Measurements from ENCODE around the gene PCLO. TPM values are rescaled to one million over a fixed set of nuclear protein-coding genes. Genes with fewer than 3 reads are reported as not detected.
"Not testable (repeated sequence)": the region's sequence is repeated elsewhere in the genome, so short reads cannot be mapped to it uniquely, and the experiment has no call there.

The PCLO gene
- total and polyA plus RNA-seq, 7 experiments from 2014 or later = under 0.01 to 0.10 TPM; not detected in 5

DNA sequence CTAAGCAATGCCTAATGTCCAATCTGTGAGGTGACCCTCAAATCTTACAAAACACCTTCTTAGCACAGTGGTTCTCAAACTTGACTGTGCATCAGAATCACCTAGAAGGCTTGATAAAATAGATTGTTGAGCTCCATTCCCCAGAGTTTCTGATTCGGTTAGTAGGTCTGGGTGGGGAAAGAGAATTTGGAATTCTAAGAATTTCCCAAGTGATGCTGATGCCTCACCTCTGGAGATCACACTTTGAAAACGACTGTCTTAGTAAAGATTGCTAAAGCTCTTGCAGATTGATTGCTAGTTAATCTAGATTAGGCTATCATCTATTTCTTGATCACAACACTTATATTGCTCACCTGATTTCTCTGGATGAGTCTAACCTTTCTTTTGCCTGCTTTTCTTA, 126.6 kb downstream of the PCLO start:
- DNase-seq (no peak), ATAC-seq (no peak)
- ChIA-PET POLR2A (no interaction called here), CTCF (no interaction called here)
- no peak overlapping the region for H3K27ac Mint-ChIP-seq
- no peaks in the 10 kb centered on the region for H3K27me3 Mint-ChIP-seq
- Histone ChIP-seq H3K4me1 (ENCODE audit: control insufficient read depth in 2 of 2, insufficient read depth in 2 of 2, low read length in 2 of 2) (no peaks in the 10 kb centered on the region), H3K27me3 (ENCODE audit: control insufficient read depth in 2 of 2, insufficient read depth in 2 of 2, low read length in 2 of 2) (no peaks in the 10 kb centered on the region), H3K27ac (ENCODE audit: low read depth, low read length) (no peak overlapping the region), H3K9me3 (ENCODE audit: control insufficient read depth in 2 of 3, low read length in 3 of 3) (no peaks in the 10 kb centered on the region), H3K36me3 (ENCODE audit: control insufficient read depth in 2 of 3, insufficient read depth in 3 of 3, low read length in 3 of 3) (no peaks in the 10 kb centered on the region), H3K4me3 (ENCODE audit: low read length) (no peak overlapping the region)
- H3K36me3 Mint-ChIP-seq = no peaks in the 10 kb centered on the region
- H3K4me1 Mint-ChIP-seq = no peaks in the 10 kb centered on the region
- intact Hi-C loops (cut with micrococcal nuclease) = no loop called here
- peaks cover 0 to 11% (median 4%) of the 10 kb centered on the region in 11 donors for H3K9me3 Mint-ChIP-seq
- no peak overlapping the region for H3K4me3 Mint-ChIP-seq

DNA sequence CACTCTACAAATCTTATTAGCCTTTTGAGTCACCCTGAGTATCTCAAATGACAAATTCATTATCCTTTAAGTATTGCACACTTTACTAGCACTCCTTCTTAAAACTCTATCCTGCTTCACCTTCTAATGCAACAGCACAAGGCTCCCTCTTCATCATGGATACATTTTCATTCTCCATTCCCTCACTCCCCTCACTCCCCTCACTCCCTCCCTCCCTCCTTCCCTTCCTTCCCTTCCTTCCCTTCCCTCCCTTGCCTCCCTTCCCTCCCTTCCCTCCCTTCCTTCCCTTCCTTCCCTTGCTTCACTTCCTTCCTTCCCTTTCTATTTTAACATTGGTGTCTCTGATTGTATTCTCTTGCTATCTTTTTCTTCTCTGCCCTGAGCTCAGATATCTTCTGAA, 130.5 kb downstream of the PCLO start:
- H3K4me1 ChIP-seq (ENCODE audit: control insufficient read depth in 2 of 2, insufficient read depth in 2 of 2, low read length in 2 of 2) = no peaks in the 10 kb centered on the region
- ChIA-PET POLR2A (no interaction called here), CTCF (no interaction called here)
- DNase-seq (no peak), ATAC-seq (no peak)
- no peaks in the 10 kb centered on the region for H3K9me3 ChIP-seq (ENCODE audit: control insufficient read depth in 2 of 3, low read length in 3 of 3)
- Mint-ChIP-seq H3K27ac (no peak overlapping the region), H3K9me3 (peaks cover 0 to 10% (median 2%) of the 10 kb centered on the region in 11 donors), H3K4me1 (no peaks in the 10 kb centered on the region), H3K27me3 (no peaks in the 10 kb centered on the region), H3K36me3 (no peaks in the 10 kb centered on the region), H3K4me3 (no peak overlapping the region)
- no peaks in the 10 kb centered on the region for H3K36me3 ChIP-seq (ENCODE audit: control insufficient read depth in 2 of 3, insufficient read depth in 3 of 3, low read length in 3 of 3)
- no peak overlapping the region for H3K27ac ChIP-seq (ENCODE audit: low read depth, low read length)
- intact Hi-C loops (cut with micrococcal nuclease) = no loop called here
- no peak overlapping the region for H3K4me3 ChIP-seq (ENCODE audit: low read length)
- H3K27me3 ChIP-seq (ENCODE audit: control insufficient read depth in 2 of 2, insufficient read depth in 2 of 2, low read length in 2 of 2) = no peaks in the 10 kb centered on the region

DNA sequence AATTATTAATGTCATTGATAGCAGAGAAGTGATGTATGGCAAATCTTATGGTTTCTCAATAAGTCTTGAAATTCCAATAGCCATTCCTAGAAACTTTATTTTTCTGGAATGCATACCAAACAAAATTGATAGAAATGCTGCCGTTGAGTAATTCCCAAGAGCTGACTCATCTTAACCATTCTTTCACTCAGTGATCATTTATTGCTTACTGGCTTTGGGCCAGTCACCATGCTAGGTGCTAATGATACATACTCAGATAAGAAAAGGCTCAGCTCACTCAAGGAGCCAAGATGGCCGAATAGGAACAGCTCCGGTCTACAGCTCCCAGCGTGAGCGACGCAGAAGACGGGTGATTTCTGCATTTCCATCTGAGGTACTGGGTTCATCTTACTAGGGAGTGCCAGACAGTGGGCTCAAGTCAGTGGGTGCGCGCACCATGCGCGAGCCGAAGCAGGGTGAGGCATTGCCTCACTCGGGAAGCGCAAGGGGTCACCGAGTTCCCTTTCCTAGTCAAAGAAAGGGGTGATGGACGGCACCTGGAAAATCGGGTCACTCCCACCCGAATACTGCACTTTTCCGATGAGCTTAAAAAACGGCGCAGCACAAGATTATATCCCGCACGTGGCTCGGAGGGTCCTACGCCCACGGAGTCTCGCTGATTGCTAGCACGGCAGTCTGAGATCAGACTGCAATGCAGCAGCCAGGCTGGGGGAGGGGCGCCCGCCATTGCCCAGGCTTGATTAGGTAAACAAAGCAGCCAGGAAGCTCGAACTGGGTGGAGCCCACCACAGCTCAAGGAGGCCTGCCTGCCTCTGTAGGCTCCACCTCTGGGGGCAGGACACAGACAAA, 138.6 kb downstream of the PCLO start:
- H3K36me3 ChIP-seq (ENCODE audit: control insufficient read depth in 2 of 3, insufficient read depth in 3 of 3, low read length in 3 of 3); ATAC-seq; H3K4me1 Mint-ChIP-seq; H3K4me3 ChIP-seq (ENCODE audit: low read length); DNase-seq; intact Hi-C loops (cut with micrococcal nuclease); H3K27ac Mint-ChIP-seq; H3K4me3 Mint-ChIP-seq; H3K27me3 ChIP-seq (ENCODE audit: control insufficient read depth in 2 of 2, insufficient read depth in 2 of 2, low read length in 2 of 2); H3K27ac ChIP-seq (ENCODE audit: low read depth, low read length); H3K27me3 Mint-ChIP-seq; CTCF ChIA-PET; H3K9me3 ChIP-seq (ENCODE audit: control insufficient read depth in 2 of 3, low read length in 3 of 3); H3K4me1 ChIP-seq (ENCODE audit: control insufficient read depth in 2 of 2, insufficient read depth in 2 of 2, low read length in 2 of 2); H3K36me3 Mint-ChIP-seq; POLR2A ChIA-PET: not testable (repeated sequence)
- H3K9me3 Mint-ChIP-seq = peaks cover 0 to 20% (median 6%) of the 10 kb centered on the region in 11 donors

DNA sequence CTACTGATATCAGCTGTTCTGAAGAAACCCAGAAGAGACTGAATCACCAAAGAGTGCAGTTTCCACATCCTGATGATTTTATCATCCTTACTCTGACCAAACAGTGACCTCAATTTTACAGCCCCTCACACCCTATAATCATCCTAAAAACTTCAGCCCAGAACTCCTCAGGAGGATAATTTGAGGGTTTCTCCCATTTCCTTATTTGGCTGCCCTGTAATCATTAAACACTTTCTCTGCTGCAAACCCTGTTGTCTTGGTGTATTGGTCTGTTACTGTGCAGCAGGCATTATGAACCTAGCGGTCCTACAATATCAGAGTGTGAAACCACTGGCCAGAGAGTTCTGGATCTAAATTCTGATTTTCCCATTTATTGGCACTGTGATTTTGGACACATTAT, 141.7 kb downstream of the PCLO start:
- intact Hi-C loops (cut with micrococcal nuclease) = no loop called here
- Mint-ChIP-seq H3K27me3 (no peaks in the 10 kb centered on the region), H3K27ac (no peak overlapping the region), H3K36me3 (no peaks in the 10 kb centered on the region), H3K4me1 (no peaks in the 10 kb centered on the region), H3K4me3 (no peak overlapping the region), H3K9me3 (peaks cover 0 to 32% (median 6%) of the 10 kb centered on the region in 11 donors)
- no peaks in the 10 kb centered on the region for H3K4me1 ChIP-seq (ENCODE audit: control insufficient read depth in 2 of 2, insufficient read depth in 2 of 2, low read length in 2 of 2)
- no peak overlapping the region for H3K4me3 ChIP-seq (ENCODE audit: low read length)
- H3K9me3 ChIP-seq (ENCODE audit: control insufficient read depth in 2 of 3, low read length in 3 of 3) = no peaks in the 10 kb centered on the region
- no peak for DNase-seq
- ATAC-seq = no peak
- no peaks in the 10 kb centered on the region for H3K36me3 ChIP-seq (ENCODE audit: control insufficient read depth in 2 of 3, insufficient read depth in 3 of 3, low read length in 3 of 3)
- H3K27me3 ChIP-seq (ENCODE audit: control insufficient read depth in 2 of 2, insufficient read depth in 2 of 2, low read length in 2 of 2) = no peaks in the 10 kb centered on the region
- ChIA-PET POLR2A (no interaction called here), CTCF (no interaction called here)
- H3K27ac ChIP-seq (ENCODE audit: low read depth, low read length) = no peak overlapping the region

DNA sequence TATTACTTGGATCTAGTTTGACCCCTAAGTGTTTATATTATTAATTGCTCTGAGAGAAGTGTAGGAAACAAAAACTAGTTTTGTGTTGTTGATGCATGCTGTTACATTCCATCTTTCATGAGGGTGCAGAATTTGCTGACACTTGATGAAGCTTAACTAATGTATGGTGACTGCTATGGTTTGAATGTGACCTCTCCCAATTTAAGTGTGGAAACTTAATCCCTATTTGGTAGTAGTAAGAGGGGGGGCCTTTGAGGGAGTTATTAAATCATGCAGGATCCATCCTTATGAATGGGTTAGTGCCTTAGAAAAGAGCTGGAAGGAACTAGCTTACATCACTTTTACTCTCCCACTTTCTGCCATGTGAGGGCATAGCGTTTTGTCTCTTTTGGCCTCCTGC, 142.5 kb downstream of the PCLO start:
- Mint-ChIP-seq H3K27me3 (no peaks in the 10 kb centered on the region), H3K4me1 (no peaks in the 10 kb centered on the region), H3K4me3 (no peak overlapping the region), H3K9me3 (peaks cover 0 to 35% (median 6%) of the 10 kb centered on the region in 11 donors), H3K36me3 (no peaks in the 10 kb centered on the region), H3K27ac (no peak overlapping the region)
- Histone ChIP-seq H3K27ac (ENCODE audit: low read depth, low read length) (no peak overlapping the region), H3K4me3 (ENCODE audit: low read length) (no peak overlapping the region), H3K36me3 (ENCODE audit: control insufficient read depth in 2 of 3, insufficient read depth in 3 of 3, low read length in 3 of 3) (no peaks in the 10 kb centered on the region), H3K27me3 (ENCODE audit: control insufficient read depth in 2 of 2, insufficient read depth in 2 of 2, low read length in 2 of 2) (no peaks in the 10 kb centered on the region), H3K4me1 (ENCODE audit: control insufficient read depth in 2 of 2, insufficient read depth in 2 of 2, low read length in 2 of 2) (no peaks in the 10 kb centered on the region), H3K9me3 (ENCODE audit: control insufficient read depth in 2 of 3, low read length in 3 of 3) (no peaks in the 10 kb centered on the region)
- ATAC-seq (no peak), DNase-seq (no peak)
- CTCF ChIA-PET = no interaction called here
- intact Hi-C loops (cut with micrococcal nuclease) = no loop called here
- POLR2A ChIA-PET = no interaction called here

DNA sequence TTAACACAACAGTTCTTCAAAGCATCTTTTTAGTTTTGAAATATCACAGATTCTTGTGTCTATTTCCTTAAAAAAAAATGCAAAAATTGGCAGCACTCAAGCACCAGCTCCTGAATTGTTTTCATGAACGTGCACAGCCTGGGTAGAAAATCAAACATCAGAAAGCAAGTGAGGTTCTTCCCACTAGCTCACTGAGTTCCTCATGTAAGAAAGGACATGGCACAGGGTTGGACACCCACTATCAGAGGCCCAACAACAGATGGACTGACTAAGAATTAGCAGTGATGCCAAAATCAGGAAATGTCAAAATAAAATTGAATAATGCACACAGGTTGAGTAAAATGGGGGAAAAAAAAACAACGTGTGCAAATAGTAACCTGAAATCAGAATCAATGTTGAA, 146.8 kb downstream of the PCLO start:
- Mint-ChIP-seq H3K4me1 (no peaks in the 10 kb centered on the region), H3K4me3 (no peak overlapping the region), H3K36me3 (no peaks in the 10 kb centered on the region), H3K27ac (no peak overlapping the region), H3K9me3 (peaks cover 0 to 28% (median 2%) of the 10 kb centered on the region in 11 donors), H3K27me3 (no peaks in the 10 kb centered on the region)
- Histone ChIP-seq H3K36me3 (ENCODE audit: control insufficient read depth in 2 of 3, insufficient read depth in 3 of 3, low read length in 3 of 3) (no peaks in the 10 kb centered on the region), H3K4me1 (ENCODE audit: control insufficient read depth in 2 of 2, insufficient read depth in 2 of 2, low read length in 2 of 2) (no peaks in the 10 kb centered on the region), H3K9me3 (ENCODE audit: control insufficient read depth in 2 of 3, low read length in 3 of 3) (no peaks in the 10 kb centered on the region), H3K4me3 (ENCODE audit: low read length) (no peak overlapping the region), H3K27ac (ENCODE audit: low read depth, low read length) (no peak overlapping the region), H3K27me3 (ENCODE audit: control insufficient read depth in 2 of 2, insufficient read depth in 2 of 2, low read length in 2 of 2) (no peaks in the 10 kb centered on the region)
- no peak for DNase-seq
- CTCF ChIA-PET = no interaction called here
- intact Hi-C loops (cut with micrococcal nuclease) = no loop called here
- ATAC-seq = no peak
- POLR2A ChIA-PET = no interaction called here

DNA sequence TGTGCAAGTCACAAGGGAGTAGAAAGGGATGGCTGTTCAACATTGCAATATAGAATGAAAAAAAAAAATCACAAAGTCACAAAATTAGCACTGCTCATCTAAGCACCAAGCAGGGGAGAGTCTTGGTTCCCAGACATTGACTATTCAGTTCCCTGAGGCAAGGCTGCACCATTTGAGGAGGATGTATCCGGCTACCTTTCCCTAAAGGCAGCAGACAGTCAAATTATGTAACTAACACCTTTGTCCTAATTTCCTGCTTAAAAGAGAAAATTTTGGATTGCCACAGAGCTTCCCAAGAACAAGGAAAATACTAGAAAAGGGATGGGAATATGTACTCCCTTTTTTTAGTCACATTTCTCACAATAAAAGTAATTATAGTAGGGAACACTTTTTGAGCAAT, 148.1 kb downstream of the PCLO start:
- ChIA-PET POLR2A (no interaction called here), CTCF (no interaction called here)
- no peak for DNase-seq
- Mint-ChIP-seq H3K4me1 (no peaks in the 10 kb centered on the region), H3K9me3 (peaks cover 0 to 28% (median 0%) of the 10 kb centered on the region in 11 donors), H3K27ac (no peak overlapping the region), H3K4me3 (no peak overlapping the region), H3K27me3 (no peaks in the 10 kb centered on the region), H3K36me3 (no peaks in the 10 kb centered on the region)
- H3K27me3 ChIP-seq (ENCODE audit: control insufficient read depth in 2 of 2, insufficient read depth in 2 of 2, low read length in 2 of 2) = no peaks in the 10 kb centered on the region
- H3K27ac ChIP-seq (ENCODE audit: low read depth, low read length) = no peak overlapping the region
- no peak overlapping the region for H3K4me3 ChIP-seq (ENCODE audit: low read length)
- no peaks in the 10 kb centered on the region for H3K9me3 ChIP-seq (ENCODE audit: control insufficient read depth in 2 of 3, low read length in 3 of 3)
- no peaks in the 10 kb centered on the region for H3K36me3 ChIP-seq (ENCODE audit: control insufficient read depth in 2 of 3, insufficient read depth in 3 of 3, low read length in 3 of 3)
- no peaks in the 10 kb centered on the region for H3K4me1 ChIP-seq (ENCODE audit: control insufficient read depth in 2 of 2, insufficient read depth in 2 of 2, low read length in 2 of 2)
- no peak for ATAC-seq
- intact Hi-C loops (cut with micrococcal nuclease) = no loop called here
